Measurements from ENCODE around the gene MAN2A2.

The MAN2A2 gene

GRCh38 chr15:90970274-90970673 lies 67.2 kb downstream of the MAN2A2 start:
- DNase-seq = no peak

GRCh38 chr15:90972133-90972532 lies 69.0 kb downstream of the MAN2A2 start:
- no peak for DNase-seq

Data from EL (cell line).